ENCODE measurements around the gene MCTP1.

DNA sequence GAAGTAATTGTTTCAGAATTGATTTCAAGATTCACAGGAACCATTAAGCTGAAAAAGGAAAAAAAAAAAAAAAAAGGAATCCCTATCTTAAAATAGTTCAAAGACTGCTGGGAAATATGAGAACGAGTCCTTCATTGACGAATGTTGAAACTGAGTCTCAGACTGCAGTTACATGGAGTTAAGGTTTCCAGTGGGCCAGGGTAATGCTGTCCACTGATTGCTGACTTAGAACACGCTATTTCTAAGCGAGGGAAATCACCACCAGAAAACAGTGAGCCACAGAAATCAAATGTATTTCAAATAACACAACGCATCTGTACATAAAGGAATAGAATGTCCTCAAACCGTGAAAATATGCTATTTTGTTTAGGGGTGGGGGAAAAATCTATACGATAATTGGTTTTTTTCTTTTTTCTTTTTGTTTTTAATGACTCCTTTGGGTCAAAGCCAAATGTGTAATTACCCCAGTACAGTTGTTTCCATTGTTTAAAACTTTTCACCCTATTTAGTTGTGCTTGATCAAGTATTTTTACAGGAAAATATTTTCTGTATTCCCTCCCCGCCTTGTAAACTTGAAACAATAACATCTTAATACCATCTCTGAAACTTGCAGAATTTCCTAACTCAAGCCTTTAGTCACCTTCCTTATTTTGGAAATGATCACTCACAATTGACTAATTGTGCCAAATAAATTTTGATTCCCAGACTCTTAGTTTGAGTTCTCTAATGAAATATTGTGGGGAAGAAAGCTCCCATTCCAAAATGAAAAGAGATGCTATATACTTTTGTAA is 208.3 kb downstream of the MCTP1 start:
- TF ChIP-seq, protein P1, sequence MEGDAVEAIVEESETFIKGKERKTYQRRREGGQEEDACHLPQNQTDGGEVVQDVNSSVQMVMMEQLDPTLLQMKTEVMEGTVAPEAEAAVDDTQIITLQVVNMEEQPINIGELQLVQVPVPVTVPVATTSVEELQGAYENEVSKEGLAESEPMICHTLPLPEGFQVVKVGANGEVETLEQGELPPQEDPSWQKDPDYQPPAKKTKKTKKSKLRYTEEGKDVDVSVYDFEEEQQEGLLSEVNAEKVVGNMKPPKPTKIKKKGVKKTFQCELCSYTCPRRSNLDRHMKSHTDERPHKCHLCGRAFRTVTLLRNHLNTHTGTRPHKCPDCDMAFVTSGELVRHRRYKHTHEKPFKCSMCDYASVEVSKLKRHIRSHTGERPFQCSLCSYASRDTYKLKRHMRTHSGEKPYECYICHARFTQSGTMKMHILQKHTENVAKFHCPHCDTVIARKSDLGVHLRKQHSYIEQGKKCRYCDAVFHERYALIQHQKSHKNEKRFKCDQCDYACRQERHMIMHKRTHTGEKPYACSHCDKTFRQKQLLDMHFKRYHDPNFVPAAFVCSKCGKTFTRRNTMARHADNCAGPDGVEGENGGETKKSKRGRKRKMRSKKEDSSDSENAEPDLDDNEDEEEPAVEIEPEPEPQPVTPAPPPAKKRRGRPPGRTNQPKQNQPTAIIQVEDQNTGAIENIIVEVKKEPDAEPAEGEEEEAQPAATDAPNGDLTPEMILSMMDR (conservative IDR thresholded peaks at IDR 0.05; ENCODE audit: low read length) = no peak
- TF ChIP-seq EZH2phosphoT487 (IDR thresholded peaks at IDR 0.05; ENCODE audit: borderline replicate concordance) = no peak
